ENCODE results near the gene DNMT3A. TPM values are rescaled to one million over a fixed set of nuclear protein-coding genes. Genes with fewer than 3 reads are reported as not detected.

Gene DNMT3A
- total and polyA plus RNA-seq, 3 experiments from 2014 or later, result 19.4 to 80.7 (median 77.9) TPM

GRCh38 chr2:25314514-25315315 lies 27.0 kb downstream of the DNMT3A start:
- POLR2A ChIA-PET, result interaction anchor here (0.8 to 1.9 kb wide), 8 partner anchors 9 to 47 kb away, joined by 3 to 9 read pairs (median 6); no protein-coding TSS in a partner anchor
- Mint-ChIP-seq H3K27me3 (no peaks in the 10 kb centered on the region), H3K4me3 (peak overlapping the region; percentile 76 to 87 (median 79)), H3K27ac (peak overlapping the region; percentile 86 to 95 (median 90)), H3K36me3 (peaks cover 0 to 16% (median 2%) of the 10 kb centered on the region in 3 donors), H3K4me1 (peaks cover 49 to 74% (median 51%) of the 10 kb centered on the region in 3 donors), H3K9me3 (no peaks in the 10 kb centered on the region)
- no peaks in the 10 kb centered on the region for H3K27me3 ChIP-seq (ENCODE audit: insufficient read depth, low read length, poor library complexity, severe bottlenecking)
- H3K36me3 ChIP-seq (ENCODE audit: insufficient read depth, low read length), result no peaks in the 10 kb centered on the region
- peak overlapping the region; percentile 74 for H3K4me3 ChIP-seq (ENCODE audit: low read length)
- DNase-seq, result peak; percentile 50 to 76 (median 58)
- peaks cover 64% of the 10 kb centered on the region for H3K4me1 ChIP-seq (ENCODE audit: insufficient read depth, low read length)
- CTCF ChIA-PET, result interaction anchor here (0.7 to 3.4 kb wide), 11 partner anchors 9 to 118 kb away, joined by 3 to 16 read pairs (median 4); partner anchors contain the start of gene DNMT3A
- H3K9me3 ChIP-seq (ENCODE audit: low read length), result no peaks in the 10 kb centered on the region
- peak overlapping the region; percentile 44 for H3K27ac ChIP-seq (ENCODE audit: low read depth, low read length)

DNA sequence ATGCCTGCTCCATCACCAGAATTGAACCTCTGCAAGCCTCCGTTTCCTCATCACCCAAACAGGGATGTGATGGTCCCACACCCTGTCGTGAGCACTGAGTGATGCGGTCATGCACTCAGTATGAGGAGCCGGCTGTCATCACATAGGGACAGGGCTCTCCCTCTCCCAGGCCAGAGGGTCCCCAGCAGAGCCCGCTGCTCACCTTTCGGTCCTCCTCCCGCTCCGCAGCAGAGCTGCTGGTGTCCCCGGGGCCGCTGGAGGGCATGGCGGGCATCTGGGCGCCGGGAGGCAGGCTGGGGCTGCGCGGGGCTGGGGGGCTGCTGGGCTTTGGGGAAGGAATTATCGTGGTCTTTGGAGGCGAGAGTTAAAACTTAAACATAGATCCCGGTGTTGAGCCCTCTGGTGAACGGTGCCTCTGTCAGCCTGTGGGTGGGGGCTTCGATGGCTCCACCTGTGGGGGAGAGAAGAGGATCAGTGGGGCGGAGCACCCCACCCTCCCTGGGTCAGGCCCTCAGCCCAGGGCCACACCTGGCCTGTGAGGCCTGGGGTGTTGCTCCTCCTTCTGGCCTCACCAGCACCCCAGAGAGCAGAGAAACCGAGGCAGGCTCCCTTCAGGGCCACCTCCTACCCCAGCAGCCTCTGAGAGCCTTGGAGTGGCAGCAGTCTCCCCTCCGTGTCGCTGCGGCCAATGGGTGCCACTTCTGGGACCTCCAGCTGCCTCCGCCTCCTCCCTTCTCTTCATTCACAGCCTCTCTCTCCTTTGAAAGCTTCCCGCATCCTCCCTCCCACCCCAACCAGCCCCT lies 27.8 kb downstream of the DNMT3A start:
- Mint-ChIP-seq H3K27ac (peak overlapping the region; percentile 88 to 95 (median 93)), H3K27me3 (no peaks in the 10 kb centered on the region), H3K4me3 (peak overlapping the region; percentile 76 to 90 (median 82)), H3K36me3 (peaks cover 0 to 22% (median 3%) of the 10 kb centered on the region in 3 donors), H3K4me1 (peaks cover 53 to 78% (median 59%) of the 10 kb centered on the region in 3 donors), H3K9me3 (no peaks in the 10 kb centered on the region)
- Histone ChIP-seq H3K4me3 (ENCODE audit: low read length) (peak overlapping the region; percentile 74), H3K4me1 (ENCODE audit: insufficient read depth, low read length) (peaks cover 72% of the 10 kb centered on the region), H3K27ac (ENCODE audit: low read depth, low read length) (peak overlapping the region; percentile 38), H3K36me3 (ENCODE audit: insufficient read depth, low read length) (peaks cover 3% of the 10 kb centered on the region), H3K27me3 (ENCODE audit: insufficient read depth, low read length, poor library complexity, severe bottlenecking) (no peaks in the 10 kb centered on the region), H3K9me3 (ENCODE audit: low read length) (no peaks in the 10 kb centered on the region)
- POLR2A ChIA-PET, result interaction anchor here (0.8 to 1.9 kb wide), 9 partner anchors 8 to 48 kb away, joined by 3 to 9 read pairs (median 6); no protein-coding TSS in a partner anchor
- CTCF ChIA-PET, result interaction anchor here (1.0 to 3.4 kb wide), 13 partner anchors 9 to 117 kb away, joined by 3 to 16 read pairs (median 6); partner anchors contain the start of gene DNMT3A
- DNase-seq, result no peak

DNA sequence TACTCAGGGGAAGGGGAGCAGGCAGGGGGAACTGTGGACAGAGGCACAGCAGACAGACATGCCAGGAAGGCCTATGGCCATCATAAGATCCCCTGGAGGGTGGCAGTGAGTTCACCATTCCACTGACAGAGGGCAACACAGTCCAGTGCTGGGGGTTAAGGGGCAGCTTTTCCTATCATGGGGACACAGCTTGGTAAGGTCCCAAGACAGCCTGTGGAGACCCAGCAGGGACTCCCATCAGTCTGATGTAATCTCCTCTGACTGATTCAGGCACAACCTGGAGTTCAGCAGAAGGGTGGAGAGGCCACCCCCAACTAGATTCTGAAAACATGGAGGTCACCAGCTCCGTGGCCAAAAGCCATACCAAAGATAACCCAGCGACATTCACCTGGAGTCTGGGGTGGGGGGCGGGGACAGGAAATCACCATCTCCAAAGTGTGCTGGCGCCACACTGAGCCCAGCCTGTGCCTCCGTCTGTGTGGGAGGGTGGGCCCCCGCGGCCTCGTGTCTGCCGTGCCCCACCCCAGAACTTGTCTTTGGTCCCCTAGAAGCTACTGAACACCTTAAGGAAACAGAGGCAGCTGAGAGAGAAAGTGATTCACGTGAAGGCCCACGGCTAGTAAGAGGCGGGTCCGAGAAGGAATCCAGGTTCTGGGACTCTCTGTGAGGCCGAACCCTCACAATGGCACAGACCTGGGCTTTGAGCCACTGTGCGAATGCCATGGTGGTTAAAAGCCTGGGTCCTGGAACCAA lies 28.6 kb downstream of the DNMT3A start:
- Mint-ChIP-seq H3K36me3 (peaks cover 0 to 29% (median 3%) of the 10 kb centered on the region in 3 donors), H3K9me3 (no peaks in the 10 kb centered on the region), H3K27me3 (no peaks in the 10 kb centered on the region), H3K4me3 (peak overlapping the region; percentile 76 to 90 (median 82)), H3K27ac (peak overlapping the region; percentile 88 to 97 (median 94)), H3K4me1 (peaks cover 59 to 86% (median 67%) of the 10 kb centered on the region in 3 donors)
- ChIA-PET POLR2A (interaction anchor here (0.5 to 1.0 kb wide), 2 partner anchors 9 to 33 kb away, joined by 3 read pairs; no protein-coding TSS in a partner anchor), CTCF (interaction anchor here (0.7 to 3.4 kb wide), 10 partner anchors 22 to 116 kb away, joined by 3 to 12 read pairs (median 5); partner anchors contain the start of gene DNMT3A)
- H3K4me1 ChIP-seq (ENCODE audit: insufficient read depth, low read length), result peaks cover 80% of the 10 kb centered on the region
- H3K27ac ChIP-seq (ENCODE audit: low read depth, low read length), result peak overlapping the region; percentile 38
- peak in 1 of 5 donors; percentile 47 for DNase-seq
- H3K4me3 ChIP-seq (ENCODE audit: low read length), result peak overlapping the region; percentile 74
- H3K27me3 ChIP-seq (ENCODE audit: insufficient read depth, low read length, poor library complexity, severe bottlenecking), result no peaks in the 10 kb centered on the region
- no peaks in the 10 kb centered on the region for H3K9me3 ChIP-seq (ENCODE audit: low read length)
- peaks cover 11% of the 10 kb centered on the region for H3K36me3 ChIP-seq (ENCODE audit: insufficient read depth, low read length)

GRCh38 chr2:25311865-25312575 lies 29.7 kb downstream of the DNMT3A start:
- H3K27ac ChIP-seq (ENCODE audit: low read depth, low read length), result no peak overlapping the region
- DNase-seq, result no peak
- peaks cover 64 to 92% (median 69%) of the 10 kb centered on the region in 3 donors for H3K4me1 Mint-ChIP-seq
- no peak overlapping the region for H3K4me3 ChIP-seq (ENCODE audit: low read length)
- CTCF ChIA-PET, result interaction anchor here (0.9 to 3.4 kb wide), 9 partner anchors 15 to 64 kb away, joined by 3 to 12 read pairs (median 6); partner anchors contain the start of gene DNMT3A
- H3K9me3 Mint-ChIP-seq, result no peaks in the 10 kb centered on the region
- H3K4me1 ChIP-seq (ENCODE audit: insufficient read depth, low read length), result peaks cover 82% of the 10 kb centered on the region
- H3K27me3 Mint-ChIP-seq, result no peaks in the 10 kb centered on the region
- peak overlapping the region in 6 of 7 donors; percentile 26 to 79 (median 58) for H3K4me3 Mint-ChIP-seq
- H3K36me3 Mint-ChIP-seq, result peaks cover 0 to 35% (median 3%) of the 10 kb centered on the region in 3 donors
- H3K9me3 ChIP-seq (ENCODE audit: low read length), result no peaks in the 10 kb centered on the region
- H3K27me3 ChIP-seq (ENCODE audit: insufficient read depth, low read length, poor library complexity, severe bottlenecking), result no peaks in the 10 kb centered on the region
- POLR2A ChIA-PET, result interaction anchor here (1.0 kb wide), 1 partner anchor 11 kb away, joined by 4 read pairs; no protein-coding TSS in a partner anchor
- peak overlapping the region in 6 of 8 donors; percentile 55 to 95 (median 92) for H3K27ac Mint-ChIP-seq
- peaks cover 14% of the 10 kb centered on the region for H3K36me3 ChIP-seq (ENCODE audit: insufficient read depth, low read length)

GRCh38 chr2:25310965-25311864 lies 30.5 kb downstream of the DNMT3A start:
- ChIA-PET CTCF (interaction anchor here (1.2 to 3.3 kb wide), 5 partner anchors 16 to 65 kb away, joined by 3 to 21 read pairs (median 4); no protein-coding TSS in a partner anchor), POLR2A (interaction anchor here (1.0 kb wide), 1 partner anchor 11 kb away, joined by 4 read pairs; no protein-coding TSS in a partner anchor)
- Histone ChIP-seq H3K4me1 (ENCODE audit: insufficient read depth, low read length) (peaks cover 82% of the 10 kb centered on the region), H3K36me3 (ENCODE audit: insufficient read depth, low read length) (peaks cover 14% of the 10 kb centered on the region), H3K9me3 (ENCODE audit: low read length) (no peaks in the 10 kb centered on the region), H3K27me3 (ENCODE audit: insufficient read depth, low read length, poor library complexity, severe bottlenecking) (no peaks in the 10 kb centered on the region), H3K4me3 (ENCODE audit: low read length) (no peak overlapping the region), H3K27ac (ENCODE audit: low read depth, low read length) (no peak overlapping the region)
- Mint-ChIP-seq H3K27ac (peak overlapping the region in 5 of 8 donors; percentile 55 to 93 (median 81)), H3K36me3 (peaks cover 0 to 41% (median 1%) of the 10 kb centered on the region in 3 donors), H3K9me3 (no peaks in the 10 kb centered on the region), H3K4me1 (peaks cover 67 to 92% (median 70%) of the 10 kb centered on the region in 3 donors), H3K27me3 (no peaks in the 10 kb centered on the region), H3K4me3 (peak overlapping the region in 5 of 7 donors; percentile 9 to 52 (median 35))
- no peak for DNase-seq

- Histone ChIP-seq H3K4me3 (ENCODE audit: low read length) (no peak overlapping the region), H3K27ac (ENCODE audit: low read depth, low read length) (no peak overlapping the region), H3K36me3 (ENCODE audit: insufficient read depth, low read length) (peaks cover 14% of the 10 kb centered on the region), H3K27me3 (ENCODE audit: insufficient read depth, low read length, poor library complexity, severe bottlenecking) (no peaks in the 10 kb centered on the region), H3K9me3 (ENCODE audit: low read length) (no peaks in the 10 kb centered on the region), H3K4me1 (ENCODE audit: insufficient read depth, low read length) (peaks cover 82% of the 10 kb centered on the region)
- no peaks in the 10 kb centered on the region for H3K9me3 Mint-ChIP-seq
- ChIA-PET POLR2A (no interaction called here), CTCF (interaction anchor here (1.3 to 3.3 kb wide), 7 partner anchors 9 to 65 kb away, joined by 3 to 21 read pairs (median 5); no protein-coding TSS in a partner anchor)
- H3K4me1 Mint-ChIP-seq, result peaks cover 67 to 92% (median 70%) of the 10 kb centered on the region in 3 donors
- no peaks in the 10 kb centered on the region for H3K27me3 Mint-ChIP-seq
- H3K27ac Mint-ChIP-seq, result peak overlapping the region in 5 of 8 donors; percentile 55 to 93 (median 74)
- H3K4me3 Mint-ChIP-seq, result peak overlapping the region in 2 of 7 donors; percentile 23 to 35
- no peak for DNase-seq
- H3K36me3 Mint-ChIP-seq, result peaks cover 0 to 47% (median 1%) of the 10 kb centered on the region in 3 donors
These were observed 31.1 kb downstream of the DNMT3A start for GRCh38 chr2:25310709-25310964.

All from CD8-positive, alpha-beta memory T cell (primary cell).